ENCODE results near the gene MTOR.
"Not testable (repeated sequence)": the region's sequence is repeated elsewhere in the genome, so short reads cannot be mapped to it uniquely, and the experiment has no call there.

The MTOR gene

DNA sequence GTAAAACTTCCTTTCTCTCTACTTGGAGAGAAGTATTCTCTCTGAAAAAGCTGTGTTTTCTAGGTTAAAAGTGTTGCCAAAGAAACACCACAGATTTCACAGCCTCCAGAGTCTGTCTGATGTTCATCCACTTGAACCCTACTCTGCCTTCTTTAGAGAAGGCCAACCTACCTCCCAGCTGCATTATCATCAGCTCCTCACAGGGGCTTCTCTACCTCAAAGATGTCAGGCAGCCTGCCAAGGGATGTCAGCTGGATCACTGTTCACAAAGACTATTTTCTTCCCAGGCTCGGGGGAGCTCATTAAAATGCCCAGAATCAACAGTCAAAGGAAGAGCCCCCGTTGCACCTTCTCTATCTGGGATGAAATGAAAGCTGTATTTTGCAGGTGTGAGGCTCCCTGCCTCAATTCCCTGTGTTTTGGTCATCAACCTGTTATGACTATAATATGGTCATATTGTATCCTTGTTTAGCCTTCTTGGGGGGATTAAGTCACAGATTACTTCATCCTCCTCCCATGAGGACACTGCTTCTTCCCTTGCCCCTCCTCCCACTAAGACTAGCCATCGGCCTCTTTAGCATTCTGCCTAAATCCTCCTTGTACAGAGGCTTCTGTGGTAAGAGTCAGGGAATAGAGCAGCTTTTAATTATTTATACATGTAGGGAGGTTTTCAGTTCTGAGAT lies 47.5 kb downstream of the MTOR start:
- DNase-seq: no peak

DNA sequence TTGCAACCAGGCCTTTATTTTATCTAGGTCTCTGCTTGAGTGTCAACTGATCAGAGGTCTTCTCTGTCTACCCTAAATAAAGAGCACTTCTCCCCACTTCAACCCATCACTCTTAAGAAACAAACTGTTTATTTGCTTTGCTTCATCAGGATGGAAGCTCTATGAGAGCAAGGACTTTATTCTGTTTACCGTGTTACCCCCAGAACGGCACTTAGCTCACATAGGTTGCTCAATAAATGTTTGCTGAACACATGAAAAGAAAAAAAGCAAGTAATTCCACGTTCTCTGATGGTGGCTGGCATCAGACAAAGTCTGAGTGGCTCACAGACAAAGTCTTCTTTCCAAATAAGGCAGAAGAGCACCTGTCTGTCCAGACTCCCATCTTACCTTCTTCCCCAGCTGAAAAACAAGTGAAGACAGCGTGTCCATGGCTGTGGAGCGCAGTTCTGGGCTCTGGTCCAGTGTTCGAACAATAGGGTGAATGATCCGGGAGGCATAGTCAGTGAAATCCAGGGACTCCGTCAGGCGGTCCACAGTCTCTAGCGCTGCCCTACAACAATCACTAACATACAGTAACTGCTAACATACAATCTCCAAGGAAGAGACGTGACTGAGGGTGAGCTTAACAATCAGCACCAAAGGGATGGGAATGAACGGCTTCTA lies 50.3 kb downstream of the MTOR start:
- no peak for DNase-seq

GRCh38 chr1:11211461-11211860 lies 50.9 kb downstream of the MTOR start:
- DNase-seq: no peak

DNA sequence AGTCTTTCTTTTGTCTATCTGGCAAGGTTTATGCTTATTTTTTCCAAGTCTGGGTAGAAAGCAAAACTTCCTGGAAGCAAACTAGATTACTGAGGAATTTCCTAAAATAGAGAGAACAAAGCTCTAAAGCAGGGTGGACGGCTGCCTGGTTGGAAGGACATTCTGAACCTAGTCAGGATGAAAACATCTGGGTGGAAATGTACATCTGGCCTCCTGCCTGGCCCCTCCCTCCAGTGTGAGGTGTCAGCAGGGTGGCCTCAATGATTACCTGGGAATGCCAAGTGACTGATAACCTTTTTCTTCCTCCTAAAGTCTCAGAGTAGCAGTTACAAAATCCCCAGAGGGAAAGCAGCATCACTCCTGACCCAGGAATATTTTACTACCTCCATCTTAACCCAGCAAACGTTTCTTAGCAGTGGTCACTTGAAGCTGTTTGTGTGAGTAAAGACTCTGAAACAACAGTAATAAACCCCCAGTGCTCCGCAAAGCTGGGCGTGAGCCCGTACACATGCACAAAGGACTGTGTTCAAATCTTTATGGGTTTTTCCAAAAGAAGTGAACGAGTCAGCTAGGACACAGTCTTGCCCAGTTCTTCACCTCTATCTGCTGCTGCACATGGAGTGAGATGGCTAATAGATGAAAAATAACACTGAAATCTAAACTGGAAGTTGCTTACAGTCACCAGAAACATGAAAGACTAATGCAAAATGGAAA lies 54.3 kb downstream of the MTOR start:
- no peak for DNase-seq

GRCh38 chr1:11204396-11205190 lies 57.8 kb downstream of the MTOR start:
- no peak for DNase-seq

GRCh38 chr1:11198851-11199594 lies 63.3 kb downstream of the MTOR start:
- no peak for DNase-seq

DNA sequence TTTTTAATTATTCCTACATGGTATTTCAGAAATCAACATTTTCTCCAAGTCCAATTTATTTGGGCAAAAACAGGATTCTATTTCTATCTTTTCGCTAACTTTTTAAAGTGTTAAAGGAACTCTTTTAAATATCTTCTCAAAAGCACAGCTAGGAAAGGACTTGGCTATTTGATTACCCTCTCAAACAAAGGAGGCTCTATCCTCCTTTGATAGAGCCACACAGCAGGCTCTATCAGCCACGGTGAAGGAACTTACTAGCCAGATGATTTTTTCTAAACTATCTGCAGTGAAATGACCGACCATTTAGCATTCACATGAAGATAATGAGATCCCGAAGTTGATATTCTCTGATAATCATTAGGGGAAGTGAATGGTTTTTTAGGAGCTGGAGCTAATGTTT lies 64.1 kb downstream of the MTOR start:
- no peak for DNase-seq

DNA sequence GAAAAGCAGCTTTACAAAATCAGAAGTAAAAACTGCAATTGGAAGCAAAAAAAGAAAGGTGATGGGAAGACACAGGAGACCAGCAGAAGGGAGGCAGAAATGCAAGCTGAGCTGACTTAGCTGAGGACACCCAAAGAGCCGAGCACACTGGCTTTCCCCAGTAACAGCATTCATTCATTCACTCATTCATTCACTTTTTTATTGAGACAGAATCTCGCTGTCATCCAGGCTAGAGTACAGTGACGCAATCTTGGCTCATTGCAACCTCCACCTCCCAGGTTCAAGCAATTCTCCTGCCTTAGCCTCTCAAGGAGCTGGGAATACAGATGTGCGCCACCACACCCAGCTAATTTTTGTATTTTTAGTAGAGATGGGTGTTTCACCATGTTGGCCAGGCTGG lies 65.0 kb downstream of the MTOR start:
- no peak for DNase-seq

GRCh38 chr1:11196945-11197344 lies 65.4 kb downstream of the MTOR start:
- no peak for DNase-seq

DNA sequence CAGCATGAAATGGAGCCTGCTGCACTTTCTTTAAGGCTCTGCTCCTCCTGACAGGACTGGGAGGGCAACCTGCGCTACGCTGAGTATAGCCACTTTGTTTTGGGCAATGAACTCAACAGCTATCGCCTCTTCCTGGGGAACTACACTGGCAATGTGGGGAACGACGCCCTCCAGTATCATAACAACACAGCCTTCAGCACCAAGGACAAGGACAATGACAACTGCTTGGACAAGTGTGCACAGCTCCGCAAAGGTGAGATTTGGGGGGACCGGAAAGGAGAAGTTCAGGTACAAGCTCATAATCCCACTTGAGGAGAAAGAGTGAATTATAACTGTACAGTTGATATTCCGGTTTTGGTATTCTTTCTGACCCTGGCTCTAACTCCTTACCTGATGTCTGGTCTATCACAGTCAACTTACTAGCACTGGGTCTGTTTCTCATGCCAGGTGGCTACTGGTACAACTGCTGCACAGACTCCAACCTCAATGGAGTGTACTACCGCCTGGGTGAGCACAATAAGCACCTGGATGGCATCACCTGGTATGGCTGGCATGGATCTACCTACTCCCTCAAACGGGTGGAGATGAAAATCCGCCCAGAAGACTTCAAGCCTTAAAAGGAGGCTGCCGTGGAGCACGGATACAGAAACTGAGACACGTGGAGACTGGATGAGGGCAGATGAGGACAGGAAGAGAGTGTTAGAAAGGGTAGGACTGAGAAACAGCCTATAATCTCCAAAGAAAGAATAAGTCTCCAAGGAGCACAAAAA lies 67.8 kb downstream of the MTOR start:
- no peak for DNase-seq

- no peak for DNase-seq
These were observed 69.0 kb downstream of the MTOR start for GRCh38 chr1:11193376-11193775.

DNA sequence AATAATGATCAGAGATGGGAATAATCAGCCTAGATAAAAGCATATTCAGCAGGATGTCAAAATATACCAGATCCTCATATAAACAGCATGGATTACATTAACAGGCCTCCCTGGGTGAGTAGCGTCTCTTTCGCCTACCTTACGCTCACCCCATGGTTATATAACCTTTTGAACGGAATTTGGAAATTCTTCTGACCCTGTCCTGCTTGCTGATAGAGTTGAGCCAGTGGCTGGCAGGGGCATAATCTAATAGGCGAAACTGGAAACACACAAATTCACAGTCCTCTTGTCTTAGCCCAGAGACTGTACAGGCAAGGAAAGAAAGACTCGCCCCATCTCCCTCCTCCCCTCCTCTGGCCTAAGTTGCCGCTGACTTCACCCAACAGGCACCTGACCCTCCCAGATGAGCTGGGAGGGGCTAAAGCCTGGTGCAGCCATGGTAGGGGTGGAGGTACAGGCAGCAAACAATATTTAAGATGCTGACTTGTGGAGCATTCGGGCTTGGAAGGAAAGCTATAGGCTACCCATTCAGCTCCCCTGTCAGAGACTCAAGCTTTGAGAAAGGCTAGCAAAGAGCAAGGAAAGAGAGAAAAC lies 73.4 kb downstream of the MTOR start, which contains the start of gene ANGPTL7:
ANGPTL7 (plus strand) TSS at position 498 of the 594 bp plus-strand sequence. CDS start 225 bp downstream, outside the sequence.
- DNase-seq: no peak

- no peak for DNase-seq
These were observed 74.0 kb downstream of the MTOR start for GRCh38 chr1:11188381-11188780.

DNA sequence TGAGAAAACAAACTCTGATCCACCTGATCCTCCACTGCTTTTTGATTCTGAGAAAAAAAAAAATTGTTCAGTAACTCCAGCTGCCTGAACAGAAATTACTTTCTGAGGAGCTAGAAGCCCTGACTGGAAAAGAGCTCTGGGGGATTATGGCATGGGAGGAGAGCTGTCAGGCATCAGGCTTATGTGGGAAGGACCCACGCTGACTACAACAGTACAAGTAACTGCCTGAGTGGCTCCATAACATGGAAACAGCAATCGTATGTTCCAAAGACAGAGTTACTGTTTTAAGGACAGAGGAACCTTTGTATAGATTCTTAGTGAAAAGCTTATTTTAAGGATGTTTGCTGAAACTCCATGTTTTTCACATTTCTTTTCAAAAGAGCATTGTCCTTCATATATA lies 74.4 kb downstream of the MTOR start:
- no peak for DNase-seq

GRCh38 chr1:11187494-11187893 lies 74.9 kb downstream of the MTOR start:
- no peak for DNase-seq

GRCh38 chr1:11187000-11187399 lies 75.4 kb downstream of the MTOR start:
- DNase-seq: no peak

GRCh38 chr1:11184973-11185372 lies 77.4 kb downstream of the MTOR start:
- no peak for DNase-seq

DNA sequence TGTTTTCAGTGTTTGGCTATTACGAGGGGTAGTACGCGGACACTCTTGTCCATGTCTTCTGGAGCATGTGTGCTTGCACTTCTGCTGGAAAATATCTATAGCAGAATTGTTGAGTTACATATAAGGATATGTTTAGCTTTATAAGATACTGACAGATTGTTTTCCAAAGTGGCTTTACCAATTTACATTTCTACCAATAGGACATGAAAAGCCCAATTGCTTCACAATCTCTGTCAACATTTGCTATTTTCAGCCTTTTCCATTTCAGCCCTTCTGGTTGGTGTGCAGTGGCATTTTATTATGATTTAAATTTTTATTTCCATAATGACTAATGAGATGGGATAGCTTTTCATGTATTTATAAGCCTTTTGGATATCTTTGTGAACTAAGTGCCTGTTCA lies 79.5 kb downstream of the MTOR start:
- DNase-seq: no peak

- DNase-seq: no peak
These were observed 82.0 kb downstream of the MTOR start for GRCh38 chr1:11180342-11180744.

DNA sequence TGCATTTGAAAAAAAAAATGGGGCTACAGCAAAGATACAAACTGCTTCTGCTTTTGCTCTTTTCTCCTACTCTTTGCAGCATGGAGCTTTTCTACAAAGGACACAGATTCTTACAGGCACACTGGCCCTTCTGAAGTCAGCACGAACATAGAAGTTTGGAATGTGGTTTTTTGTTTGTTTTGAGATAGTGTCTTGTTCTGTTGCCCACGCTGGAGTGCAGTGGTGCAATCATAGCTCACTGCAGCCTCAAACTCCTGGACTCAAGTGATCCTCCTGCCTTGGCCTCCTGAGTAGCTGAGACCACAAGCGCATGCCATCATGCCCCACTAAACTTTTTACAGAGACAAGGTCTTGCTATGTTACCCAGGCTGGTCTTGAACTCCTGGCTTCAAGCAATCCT lies 82.6 kb downstream of the MTOR start:
- DNase-seq: not testable (repeated sequence)

DNA sequence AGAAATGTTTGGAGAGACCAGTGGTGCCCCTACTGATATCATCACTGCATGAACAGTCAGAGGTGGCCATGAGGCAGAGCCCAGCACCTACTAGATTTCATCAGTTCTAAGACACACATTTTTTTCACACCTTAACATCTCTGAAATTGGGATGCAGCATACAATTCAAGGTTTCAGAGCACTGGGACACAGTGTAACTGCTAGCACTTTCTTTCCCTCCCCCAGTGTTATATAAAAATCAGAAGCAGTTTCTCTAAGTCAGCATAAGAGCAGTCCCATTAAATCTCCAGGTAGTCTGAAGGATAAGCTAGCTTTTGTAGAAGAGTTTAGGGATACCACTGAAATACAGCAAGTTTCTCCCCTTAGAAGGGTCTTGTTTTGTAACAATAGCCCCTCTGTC lies 83.2 kb downstream of the MTOR start:
- DNase-seq: no peak
